GM15510 (cell line): ENCODE data around the gene CAB39L.

Source experiments
- POLR2A ChIP-seq: IDR thresholded peaks from 3 replicates; pipeline ENCODE4 v1.6.1; 2011; ENCODE audit warnings: borderline replicate concordance; ENCODE audit not compliant: insufficient read length; ENCODE audit errors: extremely low read depth

The CAB39L gene

DNA sequence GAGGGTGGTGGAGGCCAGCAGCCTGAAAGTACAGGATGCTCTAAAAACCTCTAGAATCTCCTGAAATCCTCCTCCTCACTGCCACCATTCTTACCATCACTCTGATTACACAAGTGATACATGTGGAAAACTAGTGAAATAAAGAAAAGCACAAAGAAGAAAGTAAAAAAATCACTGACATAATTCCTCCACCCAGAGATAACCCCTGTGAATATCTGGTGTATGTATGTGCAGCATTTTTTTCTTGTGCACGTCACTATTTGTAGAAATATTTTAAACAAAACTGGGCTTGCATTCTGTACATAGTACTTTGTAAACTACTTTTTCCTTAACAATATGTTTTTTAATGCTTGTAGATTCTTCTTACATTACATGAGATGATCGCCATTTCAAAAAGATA, 122.9 kb downstream of the CAB39L start:
- TF ChIP-seq POLR2A, result no peak

- TF ChIP-seq POLR2A, result no peak
These were observed 123.9 kb downstream of the CAB39L start for GRCh38 chr13:49319951-49320350.

- TF ChIP-seq POLR2A, result no peak
These were observed 124.3 kb downstream of the CAB39L start for GRCh38 chr13:49319551-49319950.

GRCh38 chr13:49315756-49316482, 127.9 kb downstream of the CAB39L start:
- TF ChIP-seq POLR2A, result no peak

DNA sequence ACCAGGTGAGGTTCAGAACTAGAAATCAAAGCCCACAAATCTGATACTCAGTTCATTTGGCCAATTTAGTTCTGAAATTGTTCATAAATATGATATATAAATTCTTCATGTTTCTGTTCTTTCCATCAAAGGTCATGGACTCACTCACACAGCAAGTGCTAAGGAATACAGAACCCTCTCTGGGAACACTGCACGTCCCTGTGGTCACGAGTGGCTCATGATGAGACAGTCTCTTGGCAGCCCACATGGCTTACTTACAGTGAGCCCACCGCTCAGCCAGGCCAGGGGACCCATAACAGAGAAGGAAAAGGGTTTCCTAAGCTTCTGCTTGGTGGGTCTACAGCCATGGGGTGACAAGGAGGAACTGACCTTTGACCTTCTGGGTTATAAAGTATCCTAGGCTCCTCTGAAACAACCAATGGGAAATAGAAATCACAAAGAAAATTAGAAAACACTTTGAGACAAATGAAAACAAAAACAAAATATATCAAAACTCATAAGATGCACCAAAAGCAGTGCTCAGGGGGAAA, 128.8 kb downstream of the CAB39L start:
- TF ChIP-seq POLR2A, result no peak

DNA sequence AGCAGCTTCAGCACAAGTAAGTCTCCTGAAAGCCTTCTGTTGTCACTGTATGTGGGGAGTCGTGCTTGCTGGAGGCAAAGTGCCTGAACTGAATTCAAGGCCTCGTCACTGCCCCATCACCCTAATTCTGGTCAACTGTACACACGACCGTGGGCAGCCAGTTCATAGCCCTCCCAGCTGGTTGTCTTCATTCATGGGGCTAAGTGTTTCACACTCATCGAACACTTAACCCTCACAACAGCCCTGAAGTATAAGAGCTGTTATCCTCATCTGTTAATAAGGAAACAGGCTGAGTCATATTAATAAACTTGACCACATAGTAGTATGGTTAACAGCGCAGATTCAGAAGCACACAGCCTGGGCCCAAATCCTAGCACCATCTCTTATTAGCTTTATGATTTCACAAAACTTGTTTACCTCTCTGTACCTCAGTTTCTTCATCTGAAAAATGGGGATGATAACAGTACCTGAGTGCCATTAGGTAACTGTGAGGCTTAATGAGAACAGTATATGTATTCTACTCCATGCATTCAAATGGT, 129.5 kb downstream of the CAB39L start:
- TF ChIP-seq POLR2A, result no peak

- no peak for TF ChIP-seq POLR2A
These were observed 132.0 kb downstream of the CAB39L start for GRCh38 chr13:49311816-49312215.

GRCh38 chr13:49310251-49310650, 133.6 kb downstream of the CAB39L start:
- no peak for TF ChIP-seq POLR2A

DNA sequence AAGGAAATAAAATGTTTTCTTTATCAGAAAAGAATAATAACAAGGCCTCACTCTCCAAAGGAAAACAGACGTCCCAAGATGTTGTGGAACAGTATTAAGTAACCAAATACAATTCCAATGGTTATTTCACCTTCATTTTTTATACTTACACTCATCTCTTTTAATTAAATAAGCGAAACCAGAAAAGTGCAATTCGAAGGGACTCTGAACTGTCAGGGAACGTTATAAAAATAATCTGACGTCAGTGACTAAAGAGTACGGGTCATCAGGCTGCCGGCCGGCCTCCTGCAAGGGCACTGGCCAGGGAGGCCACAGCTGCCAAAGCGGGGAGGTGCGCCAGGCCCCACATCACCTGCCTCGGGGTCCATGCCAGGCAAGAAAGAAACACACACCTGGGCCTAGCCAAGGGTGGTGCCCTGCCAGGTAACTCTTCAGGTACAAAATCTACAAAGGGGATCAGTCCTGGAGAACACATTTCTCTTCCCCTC, 134.9 kb downstream of the CAB39L start:
- TF ChIP-seq POLR2A, result no peak

- no peak for TF ChIP-seq POLR2A
These were observed 135.6 kb downstream of the CAB39L start for GRCh38 chr13:49308097-49308875.

DNA sequence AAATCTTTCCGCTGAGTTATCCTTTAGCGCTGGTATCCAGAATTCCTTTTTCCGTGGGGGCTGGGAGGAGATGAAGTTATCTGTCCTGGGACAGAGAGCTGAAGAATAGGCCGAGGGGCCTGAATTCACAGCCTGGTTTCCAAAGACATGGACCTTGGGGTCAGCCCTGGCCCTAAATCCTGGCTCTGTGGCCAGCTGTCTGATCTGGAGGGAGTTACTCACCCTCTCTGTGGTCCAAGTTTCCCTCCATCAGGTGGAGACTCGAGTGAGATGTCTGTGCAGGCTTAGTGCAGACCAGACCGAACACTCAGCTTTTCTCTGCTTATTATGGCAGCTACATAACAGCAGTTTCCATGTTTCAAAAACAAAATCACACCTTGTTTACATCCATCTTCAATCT, 136.5 kb downstream of the CAB39L start:
- no peak for TF ChIP-seq POLR2A

GRCh38 chr13:49305792-49306425, 138.0 kb downstream of the CAB39L start:
- TF ChIP-seq POLR2A, result no peak

DNA sequence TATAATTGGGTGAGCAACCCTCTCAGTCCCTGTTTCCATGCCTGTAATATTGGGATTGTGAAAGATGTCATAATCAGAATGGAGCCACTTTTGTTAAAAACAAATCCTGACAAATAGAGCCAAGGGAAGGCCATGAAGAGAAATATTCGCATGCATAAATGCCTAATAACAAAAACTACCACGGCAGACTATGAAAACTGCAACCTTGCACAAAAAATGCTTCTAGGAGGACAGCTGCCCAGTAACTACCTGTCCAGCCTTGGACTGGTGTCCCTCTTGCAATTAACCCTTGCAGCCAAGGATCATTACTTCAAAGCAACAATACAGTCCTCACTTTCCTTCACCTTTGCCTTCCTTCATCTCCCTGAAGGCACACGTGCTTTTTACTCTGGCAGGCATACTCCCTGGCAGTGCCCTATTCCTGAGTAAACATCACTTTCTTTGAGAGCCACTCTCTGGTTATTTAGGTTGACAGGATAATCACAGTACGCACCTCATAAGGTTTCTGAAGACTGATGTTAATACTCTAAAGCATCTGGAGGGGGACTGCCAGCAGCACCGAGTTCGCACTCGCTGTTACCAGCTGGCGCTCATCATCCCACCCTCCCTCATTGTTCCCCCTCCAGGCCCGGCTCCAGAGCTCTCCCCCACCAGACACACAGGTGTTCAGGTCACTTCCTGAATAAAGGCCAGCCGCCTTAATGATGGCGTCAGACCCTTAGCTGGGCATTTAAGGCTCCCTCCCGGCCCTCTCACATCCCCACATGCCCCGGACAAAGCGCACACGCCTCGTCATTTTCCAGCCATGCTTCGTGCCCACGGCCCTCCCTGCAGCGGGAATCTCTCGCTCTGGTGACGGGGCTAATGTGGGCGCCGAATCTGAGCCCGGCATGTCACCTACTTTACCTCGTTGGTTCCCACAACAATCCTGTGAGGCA, 138.8 kb downstream of the CAB39L start:
- no peak for TF ChIP-seq POLR2A

- TF ChIP-seq POLR2A, result no peak
These were observed 139.5 kb downstream of the CAB39L start for GRCh38 chr13:49304356-49304755.

DNA sequence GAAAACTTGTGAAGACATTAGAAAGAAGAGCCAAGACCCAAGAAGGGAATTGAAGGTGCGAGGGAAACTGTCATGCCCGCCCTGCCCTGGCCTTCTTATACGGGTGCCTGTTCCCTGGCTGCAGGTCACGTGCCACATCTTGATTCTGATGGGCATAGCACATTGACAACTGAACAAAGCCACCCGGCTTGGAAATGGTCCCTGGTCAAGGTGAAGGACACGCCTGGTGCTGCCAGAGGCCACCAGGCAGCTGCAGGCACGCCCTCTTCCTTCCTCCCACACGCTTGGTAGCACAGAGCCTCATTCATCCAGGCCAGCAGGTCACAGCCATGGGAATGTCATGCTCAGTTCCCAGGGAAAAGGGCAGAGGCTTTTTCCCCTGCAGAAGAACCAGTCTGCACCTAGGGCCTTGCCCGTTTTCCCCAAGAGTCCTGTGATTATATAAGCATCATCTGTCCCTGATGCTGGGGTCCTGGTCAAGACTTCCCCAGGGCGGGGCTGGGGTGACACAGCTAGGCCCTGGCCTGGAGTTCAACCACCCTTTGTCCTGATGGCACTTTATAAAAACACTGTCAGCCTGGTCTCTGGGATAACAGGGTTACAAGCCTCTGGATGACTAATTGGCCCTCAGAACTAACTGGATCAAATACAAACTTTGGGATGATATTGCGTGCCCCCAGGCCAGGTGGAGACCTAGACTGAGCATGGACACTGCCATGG, 140.2 kb downstream of the CAB39L start:
- no peak for TF ChIP-seq POLR2A
